GM23338 (cell line): ENCODE results near the gene ADCY3. TPM values are rescaled to one million over a fixed set of nuclear protein-coding genes. Genes with fewer than 3 reads are reported as not detected.
A peak's percentile ranks its signal among the peaks of the same experiment; 100 is the strongest.

Experiments used
- ATAC-seq: fragments of 200-7000 bp; cut with Tn5 transposase; 3 replicates; pipeline ENCODE4 v1.9.1; 2020
- DNase-seq: peaks from one replicate; pipeline ENCODE4 v3.0.0-alpha.2; 2015; ENCODE audit warnings: low spot score
- H2AFZ ChIP-seq: fragments of 200-600 bp; sonication (generic); 2 replicates; pipeline ENCODE4 v1.8.0; 2016; ENCODE audit warnings: antibody characterized with exemption, mild to moderate bottlenecking, moderate library complexity
- H3F3A ChIP-seq: fragments of 200-600 bp; sonication (generic); replicated peaks from 2 replicates; pipeline ENCODE4 v1.8.0; 2017; ENCODE audit warnings: antibody characterized with exemption, mixed run types, low read depth
- H3K27ac ChIP-seq: fragments of 200-600 bp; sonication (generic); 2 replicates; pipeline ENCODE4 v1.6.1; 2016; ENCODE audit warnings: low read depth
- H3K27me3 ChIP-seq: fragments of 200-600 bp; sonication (generic); 2 replicates; pipeline ENCODE4 v1.8.0; 2016; ENCODE audit warnings: mild to moderate bottlenecking, mixed run types, moderate library complexity; ENCODE audit not compliant: insufficient read depth
- H3K36me3 ChIP-seq: fragments of 200-600 bp; sonication (generic); 2 replicates; pipeline ENCODE4 v1.8.0; 2016; ENCODE audit warnings: mild to moderate bottlenecking; ENCODE audit not compliant: insufficient read depth
- H3K4me1 ChIP-seq: fragments of 200-600 bp; sonication (generic); 2 replicates; pipeline ENCODE4 v1.8.0; 2016; ENCODE audit warnings: mild to moderate bottlenecking, moderate library complexity; ENCODE audit not compliant: insufficient read depth
- H3K4me2 ChIP-seq: fragments of 200-600 bp; sonication (generic); 2 replicates; pipeline ENCODE4 v1.7.1; 2017; ENCODE audit warnings: mixed run types
- H3K4me3 ChIP-seq: fragments of 200-600 bp; sonication (generic); 2 replicates; pipeline ENCODE4 v1.6.1; 2016; ENCODE audit warnings: mixed run types
- H3K79me2 ChIP-seq: fragments of 200-600 bp; sonication (generic); replicated peaks from 2 replicates; pipeline ENCODE4 v1.8.0; 2017; ENCODE audit warnings: mild to moderate bottlenecking; ENCODE audit not compliant: insufficient read depth
- H3K9me2 ChIP-seq: fragments of 200-600 bp; sonication (generic); 2 replicates; pipeline ENCODE4 v1.8.0; 2017; ENCODE audit not compliant: insufficient read depth
- H4K20me1 ChIP-seq: fragments of 200-600 bp; sonication (generic); replicated peaks from 2 replicates; pipeline ENCODE4 v1.8.0; 2017; ENCODE audit warnings: mild to moderate bottlenecking; ENCODE audit not compliant: insufficient read depth
- H3K27ac Mint-ChIP-seq: 2 replicates; pipeline ENCODE4 v1.8.0; 2020; ENCODE audit warnings: inconsistent platforms, mild to moderate bottlenecking, moderate library complexity, mixed read lengths
- H3K27me3 Mint-ChIP-seq: 3 replicates; pipeline ENCODE4 v1.8.0; 2022; ENCODE audit warnings: low read depth, mild to moderate bottlenecking, moderate library complexity, mixed read lengths, inconsistent platforms; ENCODE audit not compliant: insufficient read depth, poor library complexity
- H3K36me3 Mint-ChIP-seq: 3 replicates; pipeline ENCODE4 v1.8.0; 2021; ENCODE audit warnings: low read depth, mild to moderate bottlenecking, inconsistent platforms, moderate library complexity, mixed read lengths
- H3K4me1 Mint-ChIP-seq: 3 replicates; pipeline ENCODE4 v1.8.0; 2020; ENCODE audit warnings: mild to moderate bottlenecking, inconsistent platforms, mixed read lengths
- H3K4me3 Mint-ChIP-seq: 3 replicates; pipeline ENCODE4 v1.8.0; 2021; ENCODE audit warnings: moderate library complexity, mild to moderate bottlenecking, inconsistent platforms, mixed read lengths
- H3K9me3 Mint-ChIP-seq: 3 replicates; pipeline ENCODE4 v1.8.0; 2020; ENCODE audit warnings: moderate library complexity, mild to moderate bottlenecking, inconsistent platforms, mixed read lengths
- CREB1 ChIP-seq: fragments of 250-450 bp; sonication (Bioruptor Pico); IDR thresholded peaks from 2 replicates; pipeline ENCODE4 v1.5.0; 2020; ENCODE audit warnings: low read depth, mild to moderate bottlenecking, moderate library complexity
- CTCF ChIP-seq, 2 experiments: fragments of 200-600 bp in 1 of 2; sonication (generic) in 1 of 2; conservative IDR thresholded peaks; 2 replicates each; pipeline versions ENCODE4 v1.5.1 to v1.6.1; 2016 to 2017; ENCODE audit warnings: antibody characterized with exemption in 2 of 2, low read depth in 2 of 2, mild to moderate bottlenecking in 2 of 2, moderate library complexity in 1 of 2
- EZH2 ChIP-seq: fragments of 200-600 bp; sonication (generic); IDR thresholded peaks from one replicate; pipeline ENCODE4 v1.8.0; 2017; ENCODE audit warnings: antibody characterized with exemption, mild to moderate bottlenecking, low read depth; ENCODE audit not compliant: unreplicated experiment
- EZH2phosphoT487 ChIP-seq: fragments of 200-600 bp; sonication (generic); IDR thresholded peaks from one replicate; pipeline ENCODE4 v1.8.1; 2018; ENCODE audit warnings: antibody characterized with exemption; ENCODE audit not compliant: unreplicated experiment
- JUNB ChIP-seq: IDR thresholded peaks from one replicate; pipeline ENCODE4 v1.6.1; 2016; ENCODE audit warnings: antibody characterized with exemption; ENCODE audit not compliant: unreplicated experiment
- NANOG ChIP-seq: IDR thresholded peaks from 2 replicates; pipeline ENCODE4 v1.6.1; 2016; ENCODE audit warnings: antibody characterized with exemption, borderline replicate concordance
- REST ChIP-seq: IDR thresholded peaks from one replicate; pipeline ENCODE4 v1.6.1; 2018; ENCODE audit warnings: antibody characterized with exemption; ENCODE audit not compliant: unreplicated experiment
- STAT1 ChIP-seq: IDR thresholded peaks from one replicate; pipeline ENCODE4 v1.6.1; 2016; ENCODE audit warnings: antibody characterized with exemption; ENCODE audit not compliant: unreplicated experiment
- ZNF114 ChIP-seq: fragments of 250-450 bp; sonication (Bioruptor Pico); IDR thresholded peaks from 2 replicates; pipeline ENCODE4 v1.5.0; 2020; ENCODE audit warnings: mild to moderate bottlenecking, moderate library complexity
- ZNF331 ChIP-seq: fragments of 250-450 bp; sonication (Bioruptor Pico); IDR thresholded peaks from 2 replicates; pipeline ENCODE4 v1.5.0; 2020; ENCODE audit warnings: low read depth, mild to moderate bottlenecking, moderate library complexity
- polyA plus RNA-seq: library from polyadenylated mRNA; unstranded; fragments of >200 nt; fragmentation: Nextera tagmentation; extraction: Ambion mirVana; gene quantifications from 2 replicates; pipeline ENCODE4 v1.2.1, GENCODE V29; 2016
- total RNA-seq: library from RNA; depleted of rRNA; stranded (reverse); fragments of >200 nt; shearing (Covaris generic); gene quantifications from 2 replicates; pipeline ENCODE4 v1.2.3, GENCODE V29; 2014

Gene ADCY3
- total and polyA plus RNA-seq, 2 experiments from 2014 or later: 9.7 to 32.4 TPM

- Histone ChIP-seq H3K36me3 (0 out of 2 replicates have a peak, but pooled peaks cover under 1% of the 10 kb centered on the region), H3F3A (peaks cover 6% of the 10 kb centered on the region; the same call in 1 of the 2 replicates), H3K27me3 (no peaks in the 10 kb centered on the region), H3K4me3 (no peak overlapping the region), H4K20me1 (no peaks in the 10 kb centered on the region; the same call in 1 of the 2 replicates), H2AFZ (no peak overlapping the region), H3K9me2 (no peaks in the 10 kb centered on the region), H3K4me2 (no peak overlapping the region), H3K79me2 (no peaks in the 10 kb centered on the region), H3K27ac (no peak overlapping the region), H3K4me1 (0 out of 2 replicates have a peak, but pooled peaks cover 6% of the 10 kb centered on the region)
- Mint-ChIP-seq H3K27me3 (peaks cover 18% of the 10 kb centered on the region), H3K9me3 (no peaks in the 10 kb centered on the region), H3K36me3 (peaks cover 51% of the 10 kb centered on the region), H3K4me3 (no peak overlapping the region), H3K27ac (no peak overlapping the region), H3K4me1 (peaks cover 40% of the 10 kb centered on the region)
- ATAC-seq (no peak), DNase-seq (no peak)
- TF ChIP-seq EZH2 (no peak), EZH2phosphoT487 (no peak), NANOG (no peak), REST (no peak), STAT1 (no peak), JUNB (no peak), CTCF (conservative IDR thresholded peaks at IDR 0.05; ENCODE audit: low read depth in 2 of 2) (no peak), ZNF331 (CRISPR knock-in tag) (no peak), CREB1 (CRISPR knock-in tag) (no peak)
Measured at GRCh38 chr2:24830786-24831185, 89.3 kb downstream of the ADCY3 start.

- Histone ChIP-seq H3K4me2 (no peak overlapping the region), H3K9me2 (no peaks in the 10 kb centered on the region), H2AFZ (no peak overlapping the region), H3K27me3 (no peaks in the 10 kb centered on the region), H3K4me3 (no peak overlapping the region), H3K36me3 (peaks cover 5% of the 10 kb centered on the region; the same call in 1 of the 2 replicates), H4K20me1 (peaks cover 3% of the 10 kb centered on the region; the same call in 1 of the 2 replicates), H3F3A (peaks cover 9% of the 10 kb centered on the region; the same call in 1 of the 2 replicates), H3K27ac (no peak overlapping the region), H3K79me2 (no peaks in the 10 kb centered on the region), H3K4me1 (0 out of 2 replicates have a peak, but pooled peaks cover 6% of the 10 kb centered on the region)
- Mint-ChIP-seq H3K4me3 (no peak overlapping the region), H3K27ac (no peak overlapping the region), H3K27me3 (peaks cover 19% of the 10 kb centered on the region), H3K9me3 (no peaks in the 10 kb centered on the region), H3K4me1 (peaks cover 43% of the 10 kb centered on the region), H3K36me3 (peaks cover 52% of the 10 kb centered on the region)
- no peak for ATAC-seq
- TF ChIP-seq ZNF114 (CRISPR knock-in tag) (no peak), JUNB (no peak), CTCF (conservative IDR thresholded peaks at IDR 0.05; ENCODE audit: low read depth in 2 of 2) (peak; percentile 38 to 68), EZH2phosphoT487 (no peak)
- DNase-seq: peak; percentile 55
Measured at GRCh38 chr2:24830351-24830750, 89.7 kb downstream of the ADCY3 start.
